Stimulated activated CD8-positive, alpha-beta memory T cell treated with anti-CD3 and anti-CD28 coated beads, Interleukin-4, amount 100 ng/mL, for 4 hours (primary cell): ENCODE data around the gene MGME1.
"Not testable (repeated sequence)": the region's sequence is repeated elsewhere in the genome, so short reads cannot be mapped to it uniquely, and the experiment has no call there.

Source experiments
- DNase-seq, 2 donors: peaks; one replicate each; pipeline ENCODE4 v3.0.0-alpha.2; 2020; ENCODE audit warnings: low read depth in 2 of 2, low spot score in 1 of 2

Gene MGME1

GRCh38 chr20:17959257-17959627, 9.6 kb upstream of the MGME1 start:
- DNase-seq: no peak

GRCh38 chr20:17960400-17960885, 8.4 kb upstream of the MGME1 start:
- not testable (repeated sequence) for DNase-seq

GRCh38 chr20:17960927-17961586, 7.8 kb upstream of the MGME1 start:
- DNase-seq: no peak

- no peak for DNase-seq
Observed at GRCh38 chr20:17961587-17961940, 7.3 kb upstream of the MGME1 start.

GRCh38 chr20:17963114-17963897, 5.5 kb upstream of the MGME1 start:
- DNase-seq: no peak

- DNase-seq: no peak
Observed at GRCh38 chr20:17964073-17964472, 4.7 kb upstream of the MGME1 start.

GRCh38 chr20:17964632-17965031, 4.2 kb upstream of the MGME1 start:
- DNase-seq: no peak

- no peak for DNase-seq
Observed at GRCh38 chr20:17965042-17965697, 3.6 kb upstream of the MGME1 start.

- no peak for DNase-seq
Observed at GRCh38 chr20:17966432-17967310, 2.1 kb upstream of the MGME1 start.

- DNase-seq: no peak
Observed at GRCh38 chr20:17967521-17968365, 1.1 kb upstream of the MGME1 start.

- no peak for DNase-seq
Observed at GRCh38 chr20:17969278-17969883, 563 bp downstream of the MGME1 start.

- DNase-seq: peak in 1 of 2 donors; percentile 5
Observed at GRCh38 chr20:17969884-17970409, 1.1 kb downstream of the MGME1 start.

- no peak for DNase-seq
Observed at GRCh38 chr20:17971300-17972013, 2.6 kb downstream of the MGME1 start.

GRCh38 chr20:17972121-17972520, 3.3 kb downstream of the MGME1 start:
- no peak for DNase-seq

- no peak for DNase-seq
Observed at GRCh38 chr20:17976305-17976704, 7.5 kb downstream of the MGME1 start.

GRCh38 chr20:17985388-17986018, 16.7 kb downstream of the MGME1 start:
- no peak for DNase-seq

GRCh38 chr20:17987988-17988387, 19.2 kb downstream of the MGME1 start:
- no peak for DNase-seq

- no peak for DNase-seq
Observed at GRCh38 chr20:17990278-17990972, 21.6 kb downstream of the MGME1 start.
